HG03025 (cell line): ENCODE data around the gene SMIM21.

ENCODE experiments used
- ATAC-seq: cut with Tn5 transposase; IDR thresholded peaks from one replicate; pipeline ENCODE4 v1.9.1; 2021; ENCODE audit warnings: mild to moderate bottlenecking, moderate library complexity; ENCODE audit not compliant: unreplicated experiment, low FRiP score

Gene SMIM21

DNA sequence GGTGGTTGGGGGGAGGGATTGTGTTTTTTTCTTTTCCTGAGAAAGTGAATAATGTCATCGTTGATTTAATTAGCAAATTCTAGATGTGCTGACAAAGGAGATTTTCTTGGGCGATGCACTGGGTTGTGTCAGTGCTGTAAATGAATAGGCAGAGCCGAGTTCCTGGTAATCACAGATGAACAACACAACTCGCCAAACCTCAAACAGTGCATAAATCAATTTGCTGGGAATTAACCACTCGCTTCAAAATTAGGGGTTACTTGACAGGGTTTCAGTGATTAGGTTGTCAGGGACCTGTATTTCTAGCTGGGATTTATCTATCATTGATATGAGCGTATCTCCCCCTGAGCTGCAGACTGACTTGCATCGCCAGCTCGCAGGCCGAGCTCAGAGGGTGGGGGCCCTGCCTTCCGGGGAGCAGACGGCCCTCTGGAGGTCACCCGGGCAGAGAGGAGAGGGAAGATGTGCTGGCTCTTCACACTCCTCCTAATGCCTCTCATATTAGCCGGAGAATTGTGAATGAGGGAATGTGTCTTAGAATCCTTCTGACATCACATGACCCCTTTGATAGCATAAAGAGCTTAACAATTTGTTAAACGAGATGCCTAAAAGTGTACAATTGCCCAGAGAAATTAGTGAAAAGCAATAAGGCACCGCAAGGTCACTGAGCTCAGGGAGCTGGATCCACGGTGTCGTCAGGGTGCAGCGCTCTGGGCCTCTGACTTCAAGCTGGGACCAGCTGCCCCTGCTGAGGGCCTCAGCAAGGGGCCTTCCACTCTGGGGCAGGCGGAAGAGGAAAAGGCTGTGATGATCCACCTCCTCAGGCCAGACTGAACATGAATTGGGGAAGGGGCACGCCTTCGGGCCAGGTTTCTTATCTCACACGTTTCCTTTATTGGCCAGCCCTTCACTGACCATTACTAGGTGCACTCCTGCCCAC lies 48.9 kb downstream of the SMIM21 start:
- ATAC-seq: no peak

DNA sequence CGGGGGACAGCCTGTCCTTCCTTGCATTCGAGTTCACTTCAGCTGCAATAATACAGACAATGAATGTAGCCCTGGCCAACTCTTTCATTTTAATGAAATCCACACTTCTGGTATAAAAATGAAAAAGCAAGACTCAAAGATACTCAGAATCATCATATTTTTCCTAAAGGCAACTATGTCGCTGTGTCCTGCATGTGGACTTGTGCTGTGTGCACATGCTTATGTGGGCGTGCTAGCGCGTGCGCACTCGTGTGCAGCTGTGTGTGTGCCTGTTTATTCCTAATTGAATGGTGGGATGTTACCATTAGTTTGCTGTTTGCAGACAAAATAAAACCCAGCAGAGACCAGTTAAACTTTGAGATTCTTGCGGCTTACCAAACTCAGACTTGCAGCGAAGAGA lies 49.6 kb downstream of the SMIM21 start:
- ATAC-seq: no peak

DNA sequence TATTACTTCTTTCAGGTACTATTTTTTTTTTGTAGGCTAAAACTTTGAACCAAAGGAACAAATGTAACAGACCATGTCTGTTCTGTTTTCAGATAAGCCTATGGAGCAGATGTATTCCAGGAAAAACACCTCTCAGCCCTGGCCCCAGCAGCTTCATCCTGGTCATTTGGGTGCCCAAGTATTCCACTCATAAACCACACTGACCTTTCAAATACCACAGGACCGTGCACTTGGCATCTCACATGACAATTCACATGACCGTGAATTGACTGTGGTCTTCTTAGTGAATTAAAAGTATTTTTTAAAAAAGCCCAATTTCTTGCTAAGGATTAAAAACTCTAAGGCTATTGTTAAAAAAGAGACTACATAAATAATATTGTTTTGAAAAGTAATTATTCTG lies 50.2 kb downstream of the SMIM21 start:
- no peak for ATAC-seq

DNA sequence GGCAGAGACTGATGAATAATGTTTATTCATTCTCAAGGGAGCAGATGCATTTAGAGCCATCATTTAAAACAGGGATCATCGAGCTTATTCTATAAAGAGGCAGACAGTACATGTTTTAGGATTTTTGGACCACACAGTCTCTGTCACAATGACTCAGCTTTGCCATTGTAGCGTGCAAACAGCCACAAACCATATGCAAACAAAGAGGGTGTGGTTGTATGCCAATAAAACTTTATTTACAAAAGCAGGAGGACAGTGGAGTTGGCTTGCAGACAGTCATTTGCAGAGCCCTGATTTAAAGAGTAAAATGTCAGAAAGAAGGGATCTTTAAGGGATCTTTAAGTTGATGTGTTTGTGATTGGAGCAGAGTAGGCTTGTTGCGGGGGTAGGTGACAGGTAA lies 51.5 kb downstream of the SMIM21 start:
- ATAC-seq: no peak

DNA sequence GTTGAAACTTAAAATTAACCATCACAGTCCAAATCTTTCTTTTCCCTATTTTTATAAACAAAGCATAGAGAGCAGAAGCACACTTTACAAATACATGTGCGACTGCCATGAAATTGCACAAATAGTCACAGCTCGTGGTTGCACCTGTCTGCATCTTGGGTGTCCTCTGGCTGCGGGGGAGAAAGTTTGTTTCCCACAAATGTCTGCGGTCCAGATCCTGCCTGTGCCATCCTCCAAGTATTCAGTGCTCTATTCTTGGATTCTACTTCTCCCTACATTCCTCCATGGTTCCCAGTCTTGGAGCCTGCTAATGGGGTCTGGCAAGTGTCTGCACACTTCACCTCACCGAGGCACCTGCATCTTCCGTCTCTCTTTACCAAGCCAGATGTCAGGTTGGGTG lies 52.2 kb downstream of the SMIM21 start:
- no peak for ATAC-seq

DNA sequence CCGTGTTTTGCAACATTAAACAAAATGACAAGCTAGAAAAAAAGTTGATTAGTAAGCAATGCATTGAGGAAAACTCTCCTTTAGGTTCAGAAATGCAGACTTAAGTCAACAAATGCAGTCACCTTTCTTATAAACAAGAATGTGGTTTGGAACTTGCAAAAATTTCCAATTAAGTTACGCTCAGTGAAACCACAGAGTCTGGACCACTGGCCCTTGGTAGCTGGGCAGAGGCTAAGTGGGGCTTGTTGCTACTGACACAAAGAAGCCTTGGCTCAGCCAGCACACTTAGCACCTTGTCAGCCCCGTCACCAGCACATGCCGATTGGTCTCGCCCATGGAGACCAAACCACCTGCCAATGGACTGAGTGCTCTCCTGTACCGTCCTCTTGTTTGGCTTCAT lies 53.0 kb downstream of the SMIM21 start:
- ATAC-seq: no peak

DNA sequence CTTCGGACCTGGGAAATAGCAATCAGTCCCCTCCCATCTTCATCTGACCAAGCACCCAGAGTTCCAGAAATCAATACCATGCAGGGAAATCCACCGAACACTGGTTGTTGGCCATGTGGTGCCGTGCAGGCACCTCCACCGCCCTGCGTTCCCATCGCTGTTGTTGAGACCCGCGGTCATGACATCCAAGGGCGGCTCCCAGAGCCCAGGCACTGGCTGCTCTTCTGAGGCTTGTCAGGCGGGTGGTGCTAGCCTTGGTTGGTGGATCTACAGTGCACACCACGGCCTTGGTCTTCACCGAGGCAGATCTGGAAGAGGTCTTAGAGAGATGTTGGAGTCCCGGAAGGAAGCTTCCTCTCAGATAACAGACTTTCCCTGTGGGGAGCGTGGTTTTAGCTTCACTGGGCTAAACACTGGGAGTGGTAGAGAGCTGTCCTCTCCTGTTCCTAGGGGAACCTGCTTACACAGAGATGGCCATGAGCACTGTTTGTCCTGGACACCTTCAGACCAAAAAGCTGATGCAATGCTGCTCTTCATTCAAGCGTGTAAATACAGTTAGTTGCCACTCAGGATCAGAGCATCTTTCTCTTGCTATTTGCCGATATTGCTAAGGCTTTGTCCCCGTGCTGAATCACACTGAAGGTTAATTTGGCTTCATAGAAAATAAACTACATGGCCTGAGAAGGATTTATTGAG lies 58.3 kb downstream of the SMIM21 start:
- no peak for ATAC-seq

DNA sequence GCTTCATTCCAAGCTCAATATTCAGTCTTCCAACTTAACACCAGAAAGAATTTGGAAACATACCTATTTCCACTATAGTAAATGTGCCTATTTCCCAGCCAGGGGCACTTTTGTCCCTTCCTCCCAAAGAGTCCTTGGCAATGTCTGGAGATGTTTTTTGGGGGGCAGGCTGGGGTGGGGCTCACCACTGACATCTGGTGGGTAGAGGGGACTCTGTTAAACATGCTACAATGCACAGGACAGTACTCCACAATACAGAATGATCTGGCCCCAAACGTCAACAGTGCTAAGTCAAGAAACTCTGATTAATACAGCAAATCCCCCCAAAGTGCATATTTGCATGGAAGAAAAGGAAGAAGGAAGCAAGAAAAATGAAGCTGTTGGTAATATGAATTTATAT lies 61.7 kb downstream of the SMIM21 start:
- ATAC-seq: no peak

DNA sequence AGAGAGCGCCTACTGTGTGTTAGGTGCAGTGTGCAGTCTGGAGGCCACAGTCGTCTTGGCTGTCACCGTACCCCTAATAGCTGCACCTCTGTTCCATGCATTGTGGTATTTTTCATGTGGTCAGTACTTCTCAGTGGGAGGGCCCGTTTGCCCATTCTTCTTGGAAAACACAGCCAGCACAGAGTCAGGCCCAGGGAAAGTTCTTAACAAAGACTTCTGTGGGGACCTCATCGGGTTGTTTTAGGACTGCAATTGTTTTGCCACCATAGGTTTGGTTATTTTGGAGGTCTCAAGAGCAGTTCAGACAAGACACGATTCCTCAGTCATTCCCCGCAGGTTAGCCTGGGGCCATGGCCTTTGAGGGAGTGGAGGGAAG lies 62.3 kb downstream of the SMIM21 start:
- ATAC-seq: no peak

DNA sequence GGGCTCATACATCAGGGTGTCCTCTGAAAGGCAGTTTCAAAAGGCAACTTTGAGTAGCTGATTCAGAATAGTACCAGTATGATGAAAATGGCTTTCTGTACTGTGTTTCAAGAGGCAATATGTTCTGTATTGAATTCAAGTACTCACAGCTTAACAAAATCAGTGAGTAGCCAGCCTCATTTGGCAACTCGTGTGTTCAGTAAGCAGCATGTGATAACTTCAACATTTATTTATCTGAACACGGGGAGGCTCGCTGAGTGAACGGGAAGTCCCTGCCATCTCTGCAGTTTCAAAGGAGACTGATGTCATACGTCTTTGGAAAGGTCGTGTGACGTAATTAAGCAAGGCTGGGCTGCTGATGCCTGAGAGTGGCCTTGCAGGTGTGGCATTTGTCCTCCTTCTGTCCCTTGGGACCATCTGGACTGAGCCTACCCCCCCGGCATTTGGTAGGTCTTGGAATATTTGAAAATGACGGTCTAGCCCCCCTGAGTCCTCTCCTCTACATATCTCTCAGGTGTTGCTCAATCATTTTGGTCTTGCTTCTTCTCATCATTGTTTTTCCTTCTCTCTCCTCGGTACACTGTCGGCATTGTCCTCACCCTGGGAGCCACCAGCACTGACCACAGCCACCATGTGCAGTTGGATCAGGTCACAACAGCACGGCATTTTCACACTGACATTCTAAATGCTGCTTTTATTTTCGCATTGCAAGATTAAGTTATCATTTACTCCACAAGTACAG lies 62.8 kb downstream of the SMIM21 start:
- ATAC-seq: no peak

DNA sequence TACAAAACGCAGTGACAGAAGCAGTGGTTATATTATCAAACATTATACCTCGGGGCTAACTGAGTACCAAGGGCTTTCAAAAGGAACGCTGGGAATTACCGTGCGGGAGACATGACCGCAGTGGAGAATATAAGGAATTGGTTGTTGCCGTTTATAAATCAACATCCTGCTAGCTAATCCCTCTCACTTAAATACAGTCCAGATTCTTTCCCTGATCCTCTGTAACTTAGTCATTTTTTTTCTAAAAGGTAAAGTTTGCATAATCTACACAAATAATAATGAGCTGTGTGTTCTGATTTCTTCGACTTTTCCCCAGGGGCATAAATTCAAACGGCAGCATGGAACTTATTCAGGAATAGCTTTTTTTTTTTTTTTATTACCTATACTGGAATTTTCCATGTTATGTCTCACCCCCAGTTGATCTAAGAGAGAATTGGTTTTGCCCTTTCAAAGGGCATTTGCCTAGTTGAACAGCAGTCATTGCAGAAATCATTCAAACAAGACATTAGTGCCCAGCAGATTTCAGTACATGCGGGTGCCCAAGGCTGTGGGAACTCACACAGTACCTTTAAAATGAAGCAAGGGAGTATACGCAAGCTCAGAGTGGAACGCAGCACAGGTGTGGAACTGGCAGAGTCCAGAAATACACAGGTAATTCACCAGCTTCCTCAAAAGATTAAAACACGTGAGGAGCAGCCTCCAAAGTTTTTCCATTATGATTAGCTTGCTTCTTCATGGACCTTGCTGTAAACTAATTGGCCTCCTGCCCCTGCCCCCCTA lies 63.9 kb downstream of the SMIM21 start:
- ATAC-seq: no peak

DNA sequence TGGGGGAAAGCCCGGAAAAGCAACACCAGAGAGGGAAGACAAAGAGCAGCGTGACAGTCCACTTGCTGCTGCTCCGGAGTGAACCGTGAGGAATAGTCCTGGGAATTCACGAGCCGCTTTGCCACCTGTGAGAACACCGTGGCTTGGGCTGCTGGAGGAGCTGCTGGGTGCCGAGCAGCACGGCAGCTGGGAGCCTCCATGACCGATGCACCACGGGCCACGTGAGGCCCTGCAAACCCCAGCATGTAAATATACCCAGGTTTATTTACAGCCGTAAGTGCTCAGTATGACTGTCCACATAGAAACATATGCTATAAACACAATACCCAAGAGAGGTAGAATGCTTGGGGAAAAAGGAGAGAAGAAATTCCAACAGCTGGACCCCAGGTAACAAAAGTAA lies 65.1 kb downstream of the SMIM21 start:
- ATAC-seq: no peak

DNA sequence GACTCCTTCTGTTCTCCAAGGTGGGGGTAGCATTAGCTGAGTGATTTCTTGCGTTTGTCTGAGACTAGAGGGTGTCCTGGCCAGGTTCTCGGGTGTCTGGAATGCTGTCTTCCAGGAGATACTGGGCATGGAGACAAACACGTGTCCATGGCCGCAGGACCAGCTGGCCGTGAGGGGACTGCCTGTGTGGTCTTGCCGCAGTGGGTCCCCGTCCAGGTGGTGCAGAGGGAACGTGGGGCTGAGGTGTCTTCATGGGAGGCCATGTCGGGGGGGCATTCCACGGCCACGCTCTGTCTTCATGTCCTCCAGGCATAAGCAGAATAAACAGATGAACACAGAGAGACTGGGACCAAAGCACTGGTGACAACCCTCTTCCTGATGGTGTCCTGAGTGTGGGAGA lies 66.6 kb downstream of the SMIM21 start:
- ATAC-seq: no peak

DNA sequence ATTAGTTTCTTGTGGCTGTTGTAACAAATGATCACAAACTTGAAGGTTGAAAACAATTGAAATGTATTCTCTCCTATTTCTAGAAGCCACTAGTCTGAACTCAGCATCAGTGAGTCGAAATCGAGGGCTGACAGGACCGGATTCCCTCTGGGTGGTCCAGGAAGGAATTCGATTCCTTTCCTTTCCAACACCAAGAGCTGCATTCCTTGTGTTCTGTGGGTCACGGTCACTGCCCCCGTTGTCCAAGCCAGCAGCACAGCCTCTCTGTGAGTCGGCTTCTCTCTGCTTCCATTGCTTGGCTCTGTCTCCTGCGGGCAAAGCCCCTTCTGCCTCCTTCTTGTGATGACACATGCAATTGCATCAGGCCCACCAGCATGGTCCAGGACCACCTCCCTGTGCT lies 67.3 kb downstream of the SMIM21 start:
- ATAC-seq: no peak
